Left kidney (tissue), 8 donors: ENCODE results near the gene C2CD2L. TPM values are rescaled to one million over a fixed set of nuclear protein-coding genes. Genes with fewer than 3 reads are reported as not detected.
"Not testable (repeated sequence)": the region's sequence is repeated elsewhere in the genome, so short reads cannot be mapped to it uniquely, and the experiment has no call there.

Experiments used
- DNase-seq: peaks from one replicate; pipeline ENCODE4 v3.0.0-alpha.2; 2013
- long read RNA-seq, 8 donors: transcript quantifications; one replicate each; lab custom pipeline, GENCODE V29; 2026
- polyA plus RNA-seq: library from polyadenylated mRNA; unstranded; fragments of 120-200 nt; gene quantifications from one replicate; pipeline ENCODE4 v1.2.1, GENCODE V29; 2013; ENCODE audit not compliant: insufficient read length

The C2CD2L gene
- 11.1 TPM for polyA plus RNA-seq
- long read RNA-seq, donor 1, result 0 reads
- long read RNA-seq, donor 2, result 0 reads
- long read RNA-seq, donor 3, result 0 reads
- long read RNA-seq, donor 4, result 0 reads
- long read RNA-seq, donor 5, result 0 reads
- long read RNA-seq, donor 6, partial matches to known transcripts, result 0 of 1 reads
- long read RNA-seq, donor 6, other reads (novel, unspliced or antisense), result 0 of 1 reads
- long read RNA-seq, donor 7, result 0 reads
- long read RNA-seq, donor 8, result 0 reads

GRCh38 chr11:119106564-119107537, at the start of gene C2CD2L:
Gene C2CD2L, plus strand, starts transcription at chr11:119107344. Its CDS starts 398 bp downstream, at chr11:119107742.
- peak; percentile 87 for DNase-seq

- not testable (repeated sequence) for DNase-seq
These were observed 48.0 kb upstream of the C2CD2L start for GRCh38 chr11:119059128-119059527.

- no peak for DNase-seq
These were observed 45.9 kb upstream of the C2CD2L start for GRCh38 chr11:119061256-119061655.

- DNase-seq, result no peak
These were observed 44.4 kb upstream of the C2CD2L start for GRCh38 chr11:119062779-119063178.

- DNase-seq, result no peak
These were observed 41.8 kb upstream of the C2CD2L start for GRCh38 chr11:119065369-119065768.

GRCh38 chr11:119067371-119068222, 39.5 kb upstream of the C2CD2L start, which contains the start of gene VPS11:
Gene VPS11, plus strand, starts transcription at chr11:119067818. Its CDS starts 6 bp downstream, at chr11:119067824.
- peak; percentile 95 for DNase-seq

GRCh38 chr11:119077839-119078238, 29.3 kb upstream of the C2CD2L start:
- DNase-seq, result no peak

GRCh38 chr11:119078675-119079420, 28.3 kb upstream of the C2CD2L start:
- DNase-seq, result no peak

GRCh38 chr11:119081682-119082260, 25.4 kb upstream of the C2CD2L start:
- DNase-seq, result no peak

- peak; percentile 96 for DNase-seq
These were observed 22.3 kb upstream of the C2CD2L start, which contains the start of gene HMBS for GRCh38 chr11:119084663-119085436. Gene HMBS, plus strand, starts transcription at chr11:119084881. Its CDS starts 153 bp downstream, at chr11:119085034.

GRCh38 chr11:119085437-119085847, 21.7 kb upstream of the C2CD2L start:
- DNase-seq, result no peak

- no peak for DNase-seq
These were observed 20.0 kb upstream of the C2CD2L start for GRCh38 chr11:119087123-119087522.

GRCh38 chr11:119087747-119088241, 19.4 kb upstream of the C2CD2L start:
- no peak for DNase-seq

- DNase-seq, result no peak
These were observed 18.7 kb upstream of the C2CD2L start for GRCh38 chr11:119088406-119088805.

- DNase-seq, result no peak
These were observed 17.8 kb upstream of the C2CD2L start for GRCh38 chr11:119089319-119089718.

GRCh38 chr11:119091178-119091577, 16.0 kb upstream of the C2CD2L start:
- DNase-seq, result no peak

GRCh38 chr11:119091966-119092879, 14.9 kb upstream of the C2CD2L start:
- DNase-seq, result no peak
